ENCODE results near the gene ADGRL4. TPM values are rescaled to one million over a fixed set of nuclear protein-coding genes. Genes with fewer than 3 reads are reported as not detected.

Gene ADGRL4
- total and polyA plus RNA-seq, 2 donors (not counting 3 experiments of a cell fraction or from before 2014, with no cell fraction given), result 140 to 143 TPM

DNA sequence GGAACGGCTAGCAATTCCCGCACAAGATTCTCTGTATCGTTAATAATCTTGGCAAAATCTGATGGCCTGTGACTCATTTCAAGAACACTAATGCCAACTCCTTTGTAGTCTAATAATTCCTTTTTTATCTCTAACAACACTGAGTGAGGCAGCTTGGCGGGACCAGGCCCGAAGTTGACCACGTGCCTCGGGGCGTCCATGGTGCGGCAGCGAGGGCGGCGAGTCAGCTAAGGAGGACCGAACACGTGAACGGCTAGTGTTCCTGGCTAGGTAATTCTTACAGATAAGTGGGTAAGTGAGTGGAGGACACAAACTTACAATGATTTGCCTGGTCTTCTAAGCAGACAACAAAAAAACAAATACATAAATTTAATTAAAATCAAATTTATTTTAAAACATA lies 49.3 kb upstream of the ADGRL4 start:
- H3K4me2 ChIP-seq (ENCODE audit: insufficient read depth, low read length), result no peak overlapping the region
- ChIA-PET CTCF (interaction anchor here (2.5 kb wide), 1 partner anchor 8 kb away, joined by 6 read pairs; no protein-coding TSS in a partner anchor), POLR2A (no interaction called here)
- FAIRE-seq, result no peak
- no peak overlapping the region for H3K27ac ChIP-seq (ENCODE audit: insufficient read depth, low read depth, low read length)
- no TSS peak for BruUV-seq (replicated peaks)
- no peaks in the 10 kb centered on the region for H3K79me2 ChIP-seq (ENCODE audit: control insufficient read depth, insufficient read depth, low read length)
- TF ChIP-seq MYC (IDR thresholded peaks at IDR 0.05; ENCODE audit: low read depth, low read length), result no peak
- TF ChIP-seq, protein P1, sequence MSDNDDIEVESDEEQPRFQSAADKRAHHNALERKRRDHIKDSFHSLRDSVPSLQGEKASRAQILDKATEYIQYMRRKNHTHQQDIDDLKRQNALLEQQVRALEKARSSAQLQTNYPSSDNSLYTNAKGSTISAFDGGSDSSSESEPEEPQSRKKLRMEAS (IDR thresholded peaks at IDR 0.05; ENCODE audit: insufficient read depth, insufficient read length), result no peak
- H3K36me3 ChIP-seq (ENCODE audit: control insufficient read depth in 2 of 2, extremely low read depth in 1 of 2, insufficient read depth in 2 of 2, low read length in 2 of 2), result no peaks in the 10 kb centered on the region
- H3K9me1 ChIP-seq (replicated peaks; ENCODE audit: control insufficient read depth, extremely low read depth, insufficient read depth, low read length), result no peaks in the 10 kb centered on the region
- no peaks in the 10 kb centered on the region for H3K9me3 ChIP-seq (replicated peaks; ENCODE audit: control insufficient read depth, insufficient read depth, low read length)
- intact Hi-C loops (cut with micrococcal nuclease), result no loop called here
- H3K4me1 ChIP-seq (ENCODE audit: control insufficient read depth, extremely low read depth, insufficient read depth, low read length), result no peaks in the 10 kb centered on the region
- no peak overlapping the region for H3K4me3 ChIP-seq (replicated peaks in 1 of 3; ENCODE audit: insufficient read depth in 1 of 3, low read depth in 1 of 3, low read length in 3 of 3)
- no peak overlapping the region for H3K9ac ChIP-seq (replicated peaks; ENCODE audit: extremely low read depth, insufficient read depth, low read length)
- no peak overlapping the region for H2AFZ ChIP-seq (ENCODE audit: low read depth, low read length)
- dilution Hi-C loops (cut with MboI; ENCODE audit: extremely low pct_ligation_motif_present, low sequenced_read_pairs), result no loop called here
- DNase-seq (ENCODE audit: low read depth, low spot score), result no peak
- no peaks in the 10 kb centered on the region for H4K20me1 ChIP-seq (replicated peaks; ENCODE audit: control insufficient read depth, extremely low read depth, insufficient read depth, low read length)
- no peaks in the 10 kb centered on the region for H3K27me3 ChIP-seq (ENCODE audit: control insufficient read depth in 2 of 2, insufficient read depth in 2 of 2, low read length in 2 of 2)

- DNase-seq (ENCODE audit: low read depth, low spot score), result peak; percentile 13
- no peaks in the 10 kb centered on the region for H3K9me1 ChIP-seq (replicated peaks; ENCODE audit: control insufficient read depth, extremely low read depth, insufficient read depth, low read length)
- no peak for FAIRE-seq
- no peak overlapping the region for H3K27ac ChIP-seq (ENCODE audit: insufficient read depth, low read depth, low read length)
- dilution Hi-C loops (cut with MboI; ENCODE audit: extremely low pct_ligation_motif_present, low sequenced_read_pairs), result no loop called here
- H3K27me3 ChIP-seq (ENCODE audit: control insufficient read depth in 2 of 2, insufficient read depth in 2 of 2, low read length in 2 of 2), result no peaks in the 10 kb centered on the region
- no peaks in the 10 kb centered on the region for H3K79me2 ChIP-seq (ENCODE audit: control insufficient read depth, insufficient read depth, low read length)
- H3K9ac ChIP-seq (replicated peaks; ENCODE audit: extremely low read depth, insufficient read depth, low read length), result no peak overlapping the region
- no TSS peak for BruUV-seq (replicated peaks)
- peak overlapping the region; percentile 20 to 76 (median 27) for H3K4me3 ChIP-seq (replicated peaks in 1 of 3; ENCODE audit: insufficient read depth in 1 of 3, low read depth in 1 of 3, low read length in 3 of 3)
- H4K20me1 ChIP-seq (replicated peaks; ENCODE audit: control insufficient read depth, extremely low read depth, insufficient read depth, low read length), result no peaks in the 10 kb centered on the region
- ChIA-PET POLR2A (no interaction called here), CTCF (no interaction called here)
- no peaks in the 10 kb centered on the region for H3K36me3 ChIP-seq (ENCODE audit: control insufficient read depth in 2 of 2, extremely low read depth in 1 of 2, insufficient read depth in 2 of 2, low read length in 2 of 2)
- H3K9me3 ChIP-seq (replicated peaks; ENCODE audit: control insufficient read depth, insufficient read depth, low read length), result no peaks in the 10 kb centered on the region
- peak overlapping the region; percentile 36 for H2AFZ ChIP-seq (ENCODE audit: low read depth, low read length)
- TF ChIP-seq MYC (IDR thresholded peaks at IDR 0.05; ENCODE audit: low read depth, low read length), result no peak
- TF ChIP-seq, protein P2, sequence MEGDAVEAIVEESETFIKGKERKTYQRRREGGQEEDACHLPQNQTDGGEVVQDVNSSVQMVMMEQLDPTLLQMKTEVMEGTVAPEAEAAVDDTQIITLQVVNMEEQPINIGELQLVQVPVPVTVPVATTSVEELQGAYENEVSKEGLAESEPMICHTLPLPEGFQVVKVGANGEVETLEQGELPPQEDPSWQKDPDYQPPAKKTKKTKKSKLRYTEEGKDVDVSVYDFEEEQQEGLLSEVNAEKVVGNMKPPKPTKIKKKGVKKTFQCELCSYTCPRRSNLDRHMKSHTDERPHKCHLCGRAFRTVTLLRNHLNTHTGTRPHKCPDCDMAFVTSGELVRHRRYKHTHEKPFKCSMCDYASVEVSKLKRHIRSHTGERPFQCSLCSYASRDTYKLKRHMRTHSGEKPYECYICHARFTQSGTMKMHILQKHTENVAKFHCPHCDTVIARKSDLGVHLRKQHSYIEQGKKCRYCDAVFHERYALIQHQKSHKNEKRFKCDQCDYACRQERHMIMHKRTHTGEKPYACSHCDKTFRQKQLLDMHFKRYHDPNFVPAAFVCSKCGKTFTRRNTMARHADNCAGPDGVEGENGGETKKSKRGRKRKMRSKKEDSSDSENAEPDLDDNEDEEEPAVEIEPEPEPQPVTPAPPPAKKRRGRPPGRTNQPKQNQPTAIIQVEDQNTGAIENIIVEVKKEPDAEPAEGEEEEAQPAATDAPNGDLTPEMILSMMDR (IDR thresholded peaks at IDR 0.05; ENCODE audit: extremely low read depth in 1 of 2, insufficient read depth in 1 of 2, low read depth in 1 of 2, low read length in 2 of 2), result no peak
- TF ChIP-seq, protein P1 (IDR thresholded peaks at IDR 0.05; ENCODE audit: insufficient read depth, insufficient read length), result no peak
- no peak for TF ChIP-seq POLR2A (IDR thresholded peaks at IDR 0.05; ENCODE audit: low read depth, low read length)
- TF ChIP-seq POLR2AphosphoS5 (IDR thresholded peaks at IDR 0.05; ENCODE audit: insufficient read depth, low read depth, low read length), result no peak
- no peak for TF ChIP-seq GATA2 (IDR thresholded peaks at IDR 0.05; ENCODE audit: insufficient read depth, insufficient read length, low read depth, low read length)
- TF ChIP-seq JUN (IDR thresholded peaks at IDR 0.05; ENCODE audit: borderline replicate concordance, insufficient read depth, insufficient read length, low read depth), result no peak
- TF ChIP-seq EZH2 (IDR thresholded peaks at IDR 0.05; ENCODE audit: borderline replicate concordance, low read depth, low read length, severe bottlenecking), result no peak
- TF ChIP-seq FOS (IDR thresholded peaks at IDR 0.05; ENCODE audit: borderline replicate concordance, insufficient read depth, low read length), result no peak
- intact Hi-C loops (cut with micrococcal nuclease), result loop anchor here (1.0 kb wide), 1 partner anchor 174 kb away; no protein-coding TSS in a partner anchor
- no peaks in the 10 kb centered on the region for H3K4me1 ChIP-seq (ENCODE audit: control insufficient read depth, extremely low read depth, insufficient read depth, low read length)
- peak overlapping the region; percentile 82 for H3K4me2 ChIP-seq (ENCODE audit: insufficient read depth, low read length)
These were observed 46.4 kb upstream of the ADGRL4 start for GRCh38 chr1:79052829-79053449.
